Measurements from ENCODE around the gene RGS9.

RGS9 gene

DNA sequence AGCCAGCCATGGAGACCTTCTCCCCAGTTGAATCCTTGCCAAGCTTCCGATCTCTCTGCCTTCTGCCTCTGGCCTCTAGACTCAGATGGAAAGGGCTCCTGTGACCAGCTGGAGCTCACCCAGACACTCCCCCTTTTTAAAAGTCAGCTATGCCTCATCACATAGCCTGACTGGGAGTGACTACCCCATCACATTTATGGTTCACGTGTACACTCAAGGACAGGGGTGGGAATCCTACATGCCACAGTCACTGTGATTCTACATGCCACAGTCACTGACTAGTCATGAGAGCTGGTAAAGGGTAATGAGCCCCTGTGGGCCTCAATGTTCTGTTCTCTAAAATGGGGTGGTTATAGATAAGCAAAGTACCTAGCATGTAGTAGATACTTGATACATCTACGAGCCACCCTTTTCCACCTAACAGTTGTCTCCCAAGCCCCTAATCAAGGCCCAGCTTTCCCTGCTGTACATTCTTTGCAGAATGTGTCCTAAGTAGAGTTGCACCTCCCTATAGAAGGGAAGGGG, 85.1 kb downstream of the RGS9 start:
- no peak for DNase-seq

DNA sequence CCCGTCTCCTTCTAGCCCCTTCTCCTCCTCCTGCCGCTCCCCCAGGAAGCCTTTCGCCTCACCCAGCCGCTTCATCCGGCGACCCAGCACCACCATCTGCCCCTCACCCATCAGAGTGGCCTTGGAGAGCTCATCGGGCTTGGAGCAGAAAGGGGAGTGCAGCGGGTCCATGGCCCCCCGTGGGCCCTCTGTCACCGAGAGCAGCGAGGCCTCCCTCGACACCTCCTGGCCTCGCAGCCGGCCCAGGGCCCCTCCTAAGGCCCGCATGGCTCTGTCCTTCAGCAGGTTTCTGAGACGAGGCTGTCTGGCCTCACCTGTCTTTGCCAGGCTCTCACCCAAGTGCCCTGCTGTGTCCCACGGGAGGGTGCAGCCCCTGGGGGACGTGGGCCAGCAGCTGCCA, 87.9 kb downstream of the RGS9 start:
- no peak for DNase-seq

DNA sequence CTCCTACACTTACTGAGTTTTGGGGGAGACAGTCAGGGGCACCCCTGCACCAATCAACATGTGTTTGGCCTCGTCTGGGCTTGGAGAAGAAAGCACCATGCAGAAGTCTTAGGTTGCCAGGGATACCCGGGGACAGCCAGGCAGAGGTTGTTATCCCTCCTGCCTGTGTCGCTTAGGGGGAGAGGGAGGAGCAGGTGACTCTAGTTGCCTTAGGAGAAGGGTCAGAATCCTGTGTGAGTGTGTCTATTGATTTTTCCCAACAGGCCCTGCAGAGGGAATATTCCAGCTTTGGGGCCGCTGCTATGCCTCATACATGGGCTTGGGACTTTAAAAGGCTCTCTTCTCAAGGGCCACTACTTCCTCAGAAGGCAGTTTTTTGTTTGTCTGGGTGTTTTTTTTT, 89.1 kb downstream of the RGS9 start:
- DNase-seq, result no peak

DNA sequence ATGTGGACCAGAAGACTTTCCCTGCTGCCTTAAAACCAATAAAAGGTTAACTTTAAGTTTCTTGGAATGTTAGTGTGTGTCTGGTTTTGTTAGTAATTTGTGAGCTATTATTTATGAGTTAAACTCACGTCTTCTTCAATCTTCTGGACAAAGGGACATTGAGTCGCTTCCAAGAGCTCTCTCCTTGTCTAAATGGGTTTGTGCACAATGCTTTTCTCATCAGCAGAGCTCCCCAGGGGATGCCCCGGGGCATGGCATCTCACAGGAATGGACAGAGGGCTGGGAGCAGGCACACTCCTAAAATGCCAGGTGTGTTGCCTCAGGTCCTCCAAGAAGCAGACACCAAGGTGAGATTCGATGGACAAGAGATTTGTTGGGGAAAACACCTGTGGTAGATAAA, 90.5 kb downstream of the RGS9 start:
- DNase-seq, result no peak

DNA sequence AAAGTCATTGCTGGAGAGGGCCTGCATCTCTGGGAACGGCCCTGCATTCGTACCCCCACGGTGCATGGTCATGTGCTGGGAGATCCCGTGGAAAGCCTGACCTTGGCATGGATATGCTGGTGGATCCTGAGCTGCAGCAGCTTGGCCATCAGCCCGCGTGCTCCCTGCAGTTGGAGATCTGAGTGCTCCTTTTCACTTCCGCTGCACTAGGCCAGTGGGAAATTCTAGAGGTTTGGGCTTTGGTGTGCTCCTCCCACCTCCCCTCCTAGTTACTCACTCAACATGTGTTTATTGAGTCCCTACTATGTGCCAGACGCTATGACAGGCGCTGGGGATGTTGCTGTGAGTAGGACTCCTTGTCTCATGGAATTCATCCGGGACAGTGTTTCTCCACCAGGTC, 91.1 kb downstream of the RGS9 start:
- DNase-seq, result no peak

DNA sequence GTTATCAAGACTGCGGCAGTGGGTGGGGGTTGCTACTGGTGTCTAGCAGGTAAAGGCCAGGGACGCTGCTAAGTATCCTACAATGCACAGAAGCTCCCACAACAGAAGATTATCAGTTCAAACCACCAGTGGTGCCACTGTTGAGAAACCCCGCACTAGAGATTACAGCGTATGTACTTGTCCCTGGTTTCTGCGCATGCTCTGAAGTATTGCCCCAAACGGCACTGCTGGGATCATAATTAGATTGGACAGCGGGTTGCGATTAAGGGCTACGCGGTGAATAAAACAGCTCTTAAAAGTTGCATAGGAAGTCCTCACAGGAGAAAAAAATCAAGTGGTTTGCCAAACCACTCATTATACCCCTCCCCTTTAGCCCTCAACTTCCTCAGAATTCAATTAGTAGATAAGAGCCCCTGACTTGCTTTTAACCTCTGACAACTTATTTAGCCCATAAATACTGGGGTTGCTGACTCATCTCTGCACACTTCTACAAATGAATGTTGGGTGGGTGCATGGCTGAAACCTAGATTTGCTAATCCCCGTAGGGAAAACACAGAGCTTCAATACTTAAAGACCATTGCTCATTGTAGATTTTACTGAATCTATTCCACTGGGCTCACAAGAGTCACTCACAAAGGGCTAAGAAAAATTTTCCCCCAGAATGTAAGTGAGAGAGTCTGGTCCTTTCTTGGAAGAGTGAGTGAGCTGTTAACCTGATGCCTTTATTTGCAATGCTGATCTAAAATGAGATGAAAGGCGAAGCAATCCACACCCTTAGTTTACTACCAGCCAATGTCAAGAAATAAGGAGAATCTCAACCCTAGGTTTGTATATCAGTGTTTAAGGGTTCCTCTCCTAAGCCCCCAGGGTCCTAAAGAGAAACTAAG, 91.8 kb downstream of the RGS9 start:
- DNase-seq, result peak; percentile 56

DNA sequence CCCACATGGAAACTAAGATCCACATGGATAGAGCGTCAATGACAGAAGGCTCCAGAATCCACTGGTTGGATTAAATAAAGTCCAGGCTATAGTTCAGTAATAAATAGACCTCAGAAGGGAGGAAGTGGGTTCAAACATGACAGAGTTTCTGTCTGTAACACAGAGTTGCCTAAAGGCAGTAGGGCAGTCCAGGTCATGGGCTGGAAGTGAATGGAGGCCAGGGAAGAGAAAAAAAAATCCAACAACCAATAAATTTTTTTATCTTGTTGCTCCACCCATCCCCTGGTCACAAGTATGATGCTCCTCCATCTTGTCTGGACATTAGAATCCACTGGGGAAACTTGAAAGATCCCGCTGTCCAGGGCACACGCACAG, 92.4 kb downstream of the RGS9 start:
- no peak for DNase-seq

DNA sequence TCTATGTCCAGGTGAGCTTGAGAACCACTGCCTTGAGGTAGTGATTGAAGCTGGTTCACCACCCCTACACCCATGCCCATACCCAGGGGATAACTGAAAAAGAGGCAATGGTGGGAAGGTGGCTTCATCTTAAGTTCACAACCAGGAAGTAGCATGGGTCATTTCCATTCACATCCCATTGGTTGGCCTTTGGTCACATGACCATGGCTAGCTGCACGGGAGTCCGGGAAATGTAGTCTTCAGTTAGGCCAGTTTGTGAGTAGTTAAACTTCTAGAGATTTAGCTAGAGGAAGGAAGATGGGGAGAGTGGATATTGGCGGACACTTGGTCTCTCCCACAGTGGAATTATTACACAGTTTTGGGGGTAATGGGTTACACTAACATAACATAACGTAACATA, 92.9 kb downstream of the RGS9 start:
- DNase-seq, result no peak

DNA sequence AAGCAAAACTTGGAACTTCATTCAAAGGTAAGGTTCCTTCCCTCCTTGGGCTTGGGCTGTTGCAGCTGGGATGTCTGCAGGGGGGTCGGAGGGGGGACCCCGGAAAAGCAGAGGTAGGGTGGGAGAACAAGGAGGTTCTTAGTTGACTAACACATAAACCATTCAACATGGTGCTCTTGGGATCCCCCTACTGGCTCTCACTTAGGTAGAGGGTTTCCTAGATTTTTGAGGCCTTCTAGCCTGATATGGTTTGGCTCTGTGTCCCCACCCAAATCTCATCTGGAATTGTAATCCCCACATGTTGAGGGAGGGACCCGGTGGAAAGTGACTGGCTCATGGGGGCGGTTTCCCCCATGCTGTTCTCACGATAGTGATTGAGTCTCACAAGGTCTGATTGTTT, 93.9 kb downstream of the RGS9 start:
- no peak for DNase-seq

DNA sequence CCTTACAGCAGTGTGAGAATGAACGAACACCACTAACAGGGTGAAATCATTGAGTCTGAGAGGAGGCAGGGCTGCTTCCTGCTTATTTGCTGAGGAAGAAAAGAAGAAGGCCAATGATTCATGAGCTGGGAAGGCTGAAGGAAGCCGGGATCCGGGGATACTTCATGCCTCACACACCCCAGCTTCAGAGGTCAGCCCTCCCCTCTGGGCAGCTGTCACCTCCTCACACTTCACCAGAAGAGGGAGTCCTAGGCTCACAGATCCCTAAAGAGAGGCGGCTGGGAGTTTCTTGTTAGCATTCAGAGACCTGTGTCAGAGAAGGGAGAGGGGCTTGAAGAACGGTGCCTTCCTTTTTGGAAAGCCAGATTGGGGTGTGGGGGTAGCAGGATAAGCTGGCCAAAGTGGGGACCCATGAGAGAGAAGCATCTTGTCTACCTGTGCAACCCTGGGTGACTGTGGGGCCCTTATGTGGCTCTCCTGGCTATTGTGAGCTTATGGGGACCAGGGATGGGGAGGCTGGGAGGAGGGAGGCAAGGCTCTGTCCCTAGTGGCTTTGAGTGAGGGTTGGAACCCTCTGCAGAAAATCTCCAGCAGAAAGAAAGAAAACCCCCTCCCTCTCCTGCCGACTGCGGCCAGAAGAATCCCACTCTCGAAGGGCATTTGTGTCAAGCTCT, 94.6 kb downstream of the RGS9 start:
- DNase-seq, result peak; percentile 55

DNA sequence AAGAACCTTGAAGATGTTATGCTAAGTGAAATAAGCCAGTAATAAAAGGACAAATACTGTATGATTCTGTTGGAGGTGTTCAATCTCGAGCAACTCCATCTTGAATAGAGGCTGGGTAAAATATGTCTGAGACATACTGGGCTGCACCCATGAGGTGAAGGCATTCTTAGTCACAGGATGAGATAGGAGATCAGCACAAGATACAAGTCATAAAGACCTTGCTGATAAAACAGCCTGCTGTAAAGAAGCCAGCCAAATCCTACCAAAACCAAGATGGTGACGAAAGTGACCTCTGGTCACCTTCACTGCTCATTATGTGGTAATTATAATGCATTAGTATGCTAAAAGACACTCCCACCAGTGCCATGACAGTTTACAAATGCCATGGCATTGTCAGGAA, 98.1 kb downstream of the RGS9 start:
- DNase-seq, result no peak

DNA sequence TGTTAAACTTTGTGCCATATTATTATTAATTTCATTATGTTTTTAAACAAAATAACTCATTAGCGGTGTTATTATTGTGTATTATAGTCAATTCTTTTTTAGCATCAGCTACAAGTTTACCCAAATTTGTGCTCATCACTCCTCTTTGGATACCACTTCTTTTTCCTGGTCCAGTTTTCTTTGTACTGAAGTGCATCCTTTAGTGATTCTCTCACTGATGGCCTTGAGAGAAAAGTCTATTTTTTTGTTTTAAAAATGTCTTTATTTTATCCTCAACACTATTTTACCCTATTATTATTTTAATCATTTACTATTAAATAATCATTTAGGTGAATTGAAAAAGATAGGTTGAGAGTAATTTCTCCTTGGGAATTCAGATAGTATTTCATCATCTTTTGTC, 99.2 kb downstream of the RGS9 start:
- DNase-seq, result no peak

DNA sequence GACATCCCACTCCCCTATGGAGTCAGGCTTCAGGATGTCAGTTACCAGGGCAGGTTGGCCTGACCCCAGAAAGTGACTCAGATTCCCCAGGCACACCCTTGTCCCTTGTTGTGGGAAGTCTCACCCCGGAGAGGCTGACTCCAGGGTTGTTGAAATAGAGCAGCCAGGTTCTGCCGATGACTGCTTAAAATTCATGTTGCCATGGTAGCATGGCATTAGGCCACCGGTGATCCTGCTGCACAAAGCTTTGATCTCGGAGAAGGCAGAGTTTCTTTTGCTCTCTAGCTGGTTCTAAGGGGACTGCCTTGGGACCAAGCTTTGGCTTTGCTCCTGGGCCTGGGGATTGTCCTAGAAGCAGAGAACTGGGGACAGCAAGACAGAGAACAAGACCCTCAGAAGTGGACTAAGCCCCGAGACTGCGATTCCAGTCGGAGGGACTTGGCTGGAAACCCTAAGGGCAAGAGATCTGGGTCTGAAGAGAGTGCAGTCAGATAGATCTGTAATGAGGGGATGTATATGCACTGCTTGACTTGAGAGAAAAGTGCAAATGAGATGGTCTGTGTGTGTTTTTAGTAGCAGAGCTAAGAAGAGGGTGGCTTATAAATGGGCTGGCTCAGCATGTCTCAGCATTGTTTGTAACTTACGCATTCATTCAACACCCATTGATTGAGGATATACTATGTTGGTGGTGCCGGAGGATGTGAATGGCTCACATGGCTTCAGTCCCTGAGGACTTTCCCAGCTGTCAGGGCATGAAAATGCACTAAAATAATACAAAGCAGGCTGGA, 106.9 kb downstream of the RGS9 start:
- no peak for DNase-seq

DNA sequence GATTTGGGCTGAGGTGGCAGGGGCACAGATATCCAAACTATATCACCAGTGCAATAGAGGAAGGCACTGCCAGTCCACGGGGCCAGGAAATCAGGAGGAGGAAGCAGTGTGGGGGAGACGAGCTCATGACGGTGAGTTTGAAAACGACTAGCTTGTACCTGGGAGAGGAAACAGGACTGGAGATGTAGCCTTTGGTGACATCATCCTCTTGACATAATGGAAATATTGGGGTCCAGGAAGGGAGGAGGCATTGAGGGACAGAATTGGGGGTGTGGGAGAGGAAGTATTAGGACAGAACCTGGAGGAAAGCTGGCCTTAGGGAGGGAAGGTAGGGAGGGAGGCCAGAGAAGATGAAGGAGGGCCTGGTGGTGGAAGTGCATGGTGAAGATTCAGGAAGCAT, 109.1 kb downstream of the RGS9 start:
- DNase-seq, result no peak

DNA sequence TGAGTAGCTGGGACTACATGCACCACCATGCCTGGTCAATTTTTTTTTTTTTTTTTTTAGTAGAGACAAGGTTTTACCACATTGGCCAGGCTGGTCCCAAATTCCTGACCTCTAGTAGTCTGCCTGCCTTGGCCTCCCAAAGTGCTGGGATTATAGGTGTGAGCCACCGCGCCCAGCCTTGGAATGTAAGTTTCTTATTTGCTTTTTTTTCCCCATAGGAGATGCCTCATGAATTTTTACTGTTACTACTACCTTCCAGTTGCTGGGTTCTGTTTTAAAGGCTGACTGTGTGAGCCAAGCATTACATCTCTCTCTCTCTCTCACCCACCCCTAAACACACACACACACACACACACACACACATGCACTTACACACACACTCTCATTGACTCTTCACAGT, 112.6 kb downstream of the RGS9 start:
- no peak for DNase-seq

DNA sequence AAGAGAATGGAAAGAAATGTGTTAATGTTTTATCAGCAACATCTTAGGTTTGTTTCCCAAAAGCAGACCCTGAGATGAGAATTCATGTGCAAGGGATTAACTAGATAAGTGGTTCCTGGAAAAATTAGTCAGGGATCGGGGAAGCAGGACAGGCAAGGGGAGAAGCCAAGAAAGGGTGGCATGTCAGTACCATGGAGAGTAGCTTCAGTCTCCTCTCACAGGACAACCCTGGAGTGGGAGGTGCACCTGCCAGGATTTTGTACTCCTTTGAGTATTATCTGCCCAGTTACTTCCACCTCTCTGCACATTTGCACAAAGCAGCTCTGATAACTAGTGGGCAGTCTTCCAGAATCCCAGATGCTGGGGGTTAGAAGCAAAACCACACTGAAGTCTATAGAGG, 117.0 kb downstream of the RGS9 start:
- DNase-seq, result no peak

DNA sequence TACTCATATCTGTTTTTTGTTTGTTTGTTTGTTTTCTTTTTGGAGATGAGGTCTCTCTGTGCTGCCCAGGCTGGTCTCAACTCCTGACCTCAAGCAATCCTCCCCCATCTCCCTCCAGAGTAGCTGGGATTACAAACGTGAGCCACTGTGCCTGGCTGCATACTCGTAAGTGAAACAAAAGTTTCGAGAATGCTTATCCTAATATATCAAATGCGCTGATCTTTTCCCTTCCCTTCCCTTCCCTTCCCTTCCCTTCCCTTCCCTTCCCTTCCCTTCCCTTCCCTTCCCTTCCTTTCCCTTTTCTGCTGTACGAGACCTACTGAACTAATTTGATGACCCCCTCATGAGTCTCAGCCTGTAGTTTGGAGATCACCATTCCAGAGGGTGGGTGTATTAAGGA, 122.1 kb downstream of the RGS9 start:
- no peak for DNase-seq

DNA sequence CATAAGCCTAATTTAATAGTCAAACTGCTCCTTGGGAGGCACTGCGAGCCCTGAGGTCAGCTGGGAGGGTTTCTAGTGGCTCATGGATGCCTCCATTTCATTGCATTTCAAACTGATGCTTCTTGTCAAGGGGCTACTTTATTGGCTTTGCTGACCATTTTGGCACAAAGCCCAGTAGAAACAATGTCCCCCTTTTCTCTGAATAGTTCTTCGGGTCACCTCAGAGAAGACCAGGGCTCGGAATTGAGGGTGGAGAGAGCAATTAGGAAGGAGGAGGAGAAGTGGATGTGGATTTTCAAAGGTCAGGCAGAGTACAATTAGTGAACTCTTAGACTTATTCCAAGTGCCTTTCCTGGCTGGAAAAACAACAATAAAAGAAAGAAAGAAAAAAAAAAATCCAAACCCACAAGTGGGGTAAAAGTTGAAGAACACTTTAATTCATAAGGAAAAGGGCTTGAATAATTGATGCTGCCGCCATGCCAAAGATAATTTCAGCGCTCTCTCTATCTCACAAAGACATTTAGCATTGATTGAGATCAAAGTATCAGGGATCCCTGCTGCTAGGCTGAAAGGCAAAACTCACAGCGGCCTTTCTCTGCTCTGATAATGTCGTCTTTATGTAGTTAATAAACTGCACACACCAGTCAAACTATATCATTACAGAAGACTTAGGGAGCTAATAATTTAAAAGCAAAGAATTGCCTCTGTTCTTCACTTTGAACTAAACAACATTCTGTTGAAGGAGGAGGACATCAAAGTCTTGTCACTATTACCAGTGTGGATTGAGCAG, 122.7 kb downstream of the RGS9 start:
- no peak for DNase-seq

DNA sequence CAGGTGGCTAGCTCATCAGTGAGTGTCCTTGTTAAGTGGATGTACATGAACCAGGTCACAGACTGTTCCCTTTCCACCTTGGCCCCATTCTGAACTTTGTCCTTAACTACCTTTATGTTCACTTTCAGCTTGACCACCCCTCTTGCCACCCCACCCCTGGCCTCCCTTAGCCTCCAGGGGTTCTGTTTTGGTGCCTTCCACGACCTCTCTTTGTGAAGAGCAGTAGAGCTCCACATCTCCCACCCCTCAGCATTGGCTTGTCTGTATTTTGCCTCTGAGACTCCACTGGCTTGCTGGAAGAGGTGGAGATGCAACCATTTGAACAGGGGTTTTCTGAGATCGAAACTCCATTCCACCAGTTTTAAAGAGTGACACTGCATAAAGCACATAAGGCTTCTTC, 123.5 kb downstream of the RGS9 start:
- DNase-seq, result no peak

DNA sequence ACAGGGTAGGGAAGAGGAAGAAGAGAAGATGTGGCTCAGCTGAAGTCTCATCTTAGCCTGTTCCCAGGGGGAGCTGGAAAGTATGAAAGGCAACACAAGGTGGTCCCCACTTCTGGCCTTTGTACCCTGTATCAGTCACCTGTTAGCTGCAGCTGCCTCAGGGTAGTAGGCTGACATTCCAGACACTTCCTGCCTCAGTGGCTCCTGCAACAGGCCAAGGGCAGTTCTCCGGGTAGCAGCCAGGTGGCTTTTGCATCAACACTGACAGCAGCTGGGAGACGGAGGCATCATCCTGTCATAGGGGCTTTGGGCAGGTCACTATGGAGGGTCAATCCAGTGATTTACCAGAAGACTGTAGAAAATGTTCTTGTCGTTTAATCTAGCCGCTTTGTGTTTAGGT, 124.0 kb downstream of the RGS9 start:
- DNase-seq, result no peak

DNA sequence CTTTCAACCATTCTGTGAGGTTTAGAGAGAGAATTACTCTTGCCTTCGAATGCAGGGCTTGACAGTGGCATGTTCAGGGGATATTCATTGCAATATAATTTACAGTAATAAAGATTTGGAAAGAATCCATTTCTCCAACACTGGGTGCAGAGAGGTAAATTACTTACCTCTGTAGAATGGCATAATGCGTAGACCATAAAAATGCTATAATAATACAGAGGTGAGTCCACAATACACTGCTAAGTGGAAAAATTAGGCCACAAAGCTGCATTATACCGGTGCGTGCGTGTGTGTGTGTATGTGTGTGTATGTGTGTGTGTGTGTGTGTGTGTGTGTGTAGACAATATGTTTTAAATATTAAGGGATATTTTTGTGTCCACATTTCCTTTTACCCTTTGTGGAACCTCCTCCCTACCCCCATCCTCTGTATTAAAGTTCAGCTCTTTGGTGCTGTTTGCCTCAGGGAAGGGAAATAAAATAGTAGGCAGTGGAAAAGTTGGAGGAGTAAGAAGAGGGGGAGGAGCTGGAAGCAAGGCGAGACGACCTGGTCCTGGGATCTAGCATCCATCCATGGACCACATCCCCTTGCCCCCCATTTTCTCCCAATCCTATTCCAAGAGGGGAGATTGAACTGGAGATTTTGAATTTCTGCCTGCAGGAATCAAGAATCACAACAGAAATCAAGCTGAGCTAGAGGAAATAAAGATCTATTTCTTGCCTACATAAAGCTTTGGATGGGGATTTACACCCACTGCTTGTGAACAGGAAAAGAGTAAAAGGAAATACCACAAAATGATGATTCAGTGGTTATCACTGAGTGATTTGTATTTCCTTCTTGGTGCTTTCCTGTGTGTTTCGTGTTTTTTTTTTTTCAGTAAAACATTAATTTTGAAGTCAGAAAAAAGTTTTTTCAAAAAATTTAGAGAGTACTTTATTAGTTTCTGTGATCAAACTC, 124.8 kb downstream of the RGS9 start:
- DNase-seq, result no peak

DNA sequence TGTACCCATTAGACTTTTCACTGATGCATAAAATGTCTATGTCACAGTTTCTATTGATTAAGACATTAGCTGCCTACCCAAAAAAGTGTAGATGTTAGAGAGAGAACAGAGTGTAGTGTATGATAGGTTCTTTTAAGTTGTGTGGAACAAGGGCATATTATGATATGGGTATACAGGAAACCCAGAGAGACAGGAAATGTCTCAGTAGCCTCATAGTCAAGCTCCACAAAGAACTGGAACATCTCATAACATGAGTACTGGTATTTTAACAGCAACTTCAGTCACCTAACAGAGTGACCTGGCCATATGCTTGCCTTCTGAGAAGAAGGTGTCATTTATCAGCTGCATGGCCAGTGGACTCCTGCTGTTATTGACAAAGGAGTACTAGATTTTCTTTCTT, 128.1 kb downstream of the RGS9 start:
- no peak for DNase-seq
